ENCODE results near the gene SCN4B. TPM values are rescaled to one million over a fixed set of nuclear protein-coding genes. Genes with fewer than 3 reads are reported as not detected.

Gene SCN4B
- total RNA-seq, 4 donors from 2014 or later: 3.7 to 8.4 (median 4.4) TPM

DNA sequence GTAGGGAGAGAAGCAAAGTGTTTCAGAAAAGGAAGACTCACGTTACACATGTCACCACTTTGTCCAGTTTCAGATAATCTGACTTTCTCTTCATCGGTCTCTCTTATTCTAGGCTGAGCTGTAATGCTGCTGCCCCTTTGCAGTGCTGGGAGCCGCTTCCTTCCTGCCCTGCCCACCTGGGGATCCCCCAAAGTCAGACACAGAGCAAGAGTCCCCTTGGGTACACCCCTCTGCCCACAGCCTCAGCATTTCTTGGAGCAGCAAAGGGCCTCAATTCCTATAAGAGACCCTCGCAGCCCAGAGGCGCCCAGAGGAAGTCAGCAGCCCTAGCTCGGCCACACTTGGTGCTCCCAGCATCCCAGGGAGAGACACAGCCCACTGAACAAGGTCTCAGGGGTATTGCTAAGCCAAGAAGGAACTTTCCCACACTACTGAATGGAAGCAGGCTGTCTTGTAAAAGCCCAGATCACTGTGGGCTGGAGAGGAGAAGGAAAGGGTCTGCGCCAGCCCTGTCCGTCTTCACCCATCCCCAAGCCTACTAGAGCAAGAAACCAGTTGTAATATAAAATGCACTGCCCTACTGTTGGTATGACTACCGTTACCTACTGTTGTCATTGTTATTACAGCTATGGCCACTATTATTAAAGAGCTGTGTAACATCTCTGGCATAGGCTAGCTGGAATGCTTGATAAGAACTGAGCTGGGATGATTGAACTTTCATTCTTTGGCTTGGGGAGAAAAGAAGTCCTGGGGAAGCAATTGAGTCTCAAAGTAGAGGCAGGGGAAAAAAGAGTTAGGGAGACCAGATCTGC lies 34.6 kb downstream of the SCN4B start:
- Histone ChIP-seq H3K9me3 (no peaks in the 10 kb centered on the region), H3K4me3 (no peak overlapping the region), H3K27ac (replicated peaks in 1 of 4) (no peak overlapping the region), H3K4me1 (peaks cover 0 to 4% (median 0%) of the 10 kb centered on the region in 4 donors), H3K36me3 (no peaks in the 10 kb centered on the region), H3K27me3 (peaks cover 0 to 5% (median 0%) of the 10 kb centered on the region in 4 donors)
- 83% methylated on average over 9 of the region's 9 CpGs for WGBS
- no peak for DNase-seq (ENCODE audit: extremely low spot score)
- intact Hi-C loops (cut with DNase I): no loop called here
- TF ChIP-seq, protein P1, sequence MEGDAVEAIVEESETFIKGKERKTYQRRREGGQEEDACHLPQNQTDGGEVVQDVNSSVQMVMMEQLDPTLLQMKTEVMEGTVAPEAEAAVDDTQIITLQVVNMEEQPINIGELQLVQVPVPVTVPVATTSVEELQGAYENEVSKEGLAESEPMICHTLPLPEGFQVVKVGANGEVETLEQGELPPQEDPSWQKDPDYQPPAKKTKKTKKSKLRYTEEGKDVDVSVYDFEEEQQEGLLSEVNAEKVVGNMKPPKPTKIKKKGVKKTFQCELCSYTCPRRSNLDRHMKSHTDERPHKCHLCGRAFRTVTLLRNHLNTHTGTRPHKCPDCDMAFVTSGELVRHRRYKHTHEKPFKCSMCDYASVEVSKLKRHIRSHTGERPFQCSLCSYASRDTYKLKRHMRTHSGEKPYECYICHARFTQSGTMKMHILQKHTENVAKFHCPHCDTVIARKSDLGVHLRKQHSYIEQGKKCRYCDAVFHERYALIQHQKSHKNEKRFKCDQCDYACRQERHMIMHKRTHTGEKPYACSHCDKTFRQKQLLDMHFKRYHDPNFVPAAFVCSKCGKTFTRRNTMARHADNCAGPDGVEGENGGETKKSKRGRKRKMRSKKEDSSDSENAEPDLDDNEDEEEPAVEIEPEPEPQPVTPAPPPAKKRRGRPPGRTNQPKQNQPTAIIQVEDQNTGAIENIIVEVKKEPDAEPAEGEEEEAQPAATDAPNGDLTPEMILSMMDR (IDR thresholded peaks at IDR 0.05): no peak
- TF ChIP-seq EP300 (IDR thresholded peaks at IDR 0.05) (no peak), POLR2AphosphoS5 (IDR thresholded peaks at IDR 0.05) (no peak), POLR2A (IDR thresholded peaks at IDR 0.05; ENCODE audit: low read depth) (no peak)

DNA sequence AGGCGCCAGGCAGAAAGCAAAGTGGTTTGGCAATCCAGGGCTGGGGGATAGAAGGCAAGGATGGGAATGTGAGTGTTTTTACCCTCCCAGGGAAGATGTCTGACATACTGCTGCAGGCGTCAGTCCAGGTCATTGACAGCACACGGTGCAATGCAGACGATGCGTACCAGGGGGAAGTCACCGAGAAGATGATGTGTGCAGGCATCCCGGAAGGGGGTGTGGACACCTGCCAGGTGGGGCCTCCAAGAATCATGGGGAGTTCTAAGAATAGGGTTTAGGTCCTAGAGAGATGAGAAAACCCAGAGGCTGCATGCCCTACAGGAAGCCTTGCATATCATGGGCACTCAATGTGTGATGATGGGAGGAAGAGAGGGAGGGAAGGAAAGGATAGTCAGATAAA lies 37.6 kb downstream of the SCN4B start:
- Histone ChIP-seq H3K27ac (replicated peaks in 1 of 4) (no peak overlapping the region), H3K36me3 (no peaks in the 10 kb centered on the region), H3K9me3 (no peaks in the 10 kb centered on the region), H3K4me3 (no peak overlapping the region), H3K27me3 (peaks cover 0 to 11% (median 0%) of the 10 kb centered on the region in 4 donors), H3K4me1 (peaks cover 0 to 4% (median 2%) of the 10 kb centered on the region in 4 donors)
- 91% methylated on average over 7 of the region's 7 CpGs for WGBS
- intact Hi-C loops (cut with DNase I): no loop called here
- DNase-seq (ENCODE audit: extremely low spot score): no peak
- no peak for TF ChIP-seq EP300 (IDR thresholded peaks at IDR 0.05)
- TF ChIP-seq, protein P1 (IDR thresholded peaks at IDR 0.05): no peak
- TF ChIP-seq POLR2AphosphoS5 (IDR thresholded peaks at IDR 0.05): no peak

DNA sequence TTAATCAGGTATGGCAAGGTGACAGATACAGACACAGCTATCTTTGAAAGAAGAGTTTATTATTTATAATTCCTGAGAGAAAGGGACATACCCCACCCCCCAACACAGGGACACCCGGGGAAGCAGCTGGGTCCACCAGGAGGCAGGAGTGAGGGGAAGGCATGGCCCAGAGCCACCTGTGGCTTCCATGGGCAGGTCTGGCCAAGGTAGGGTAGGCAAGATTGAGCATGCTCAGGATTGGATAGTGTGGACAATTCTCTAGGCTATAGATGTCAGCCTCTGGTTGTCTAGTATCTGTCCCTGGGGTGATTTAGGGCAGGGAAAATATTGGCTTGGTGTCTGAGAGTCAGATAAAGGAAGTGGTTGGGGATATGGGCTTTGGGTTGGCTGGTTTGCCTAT lies 38.4 kb downstream of the SCN4B start:
- no peak overlapping the region for H3K4me3 ChIP-seq
- TF ChIP-seq EP300 (IDR thresholded peaks at IDR 0.05): no peak
- TF ChIP-seq POLR2AphosphoS5 (IDR thresholded peaks at IDR 0.05): no peak
- TF ChIP-seq, protein P1 (IDR thresholded peaks at IDR 0.05): no peak
- no peak for TF ChIP-seq POLR2A (IDR thresholded peaks at IDR 0.05; ENCODE audit: low read depth)
- 83% methylated on average over 1 of the region's 1 CpG for WGBS
- H3K36me3 ChIP-seq: no peaks in the 10 kb centered on the region
- H3K4me1 ChIP-seq: peaks cover 0 to 10% (median 4%) of the 10 kb centered on the region in 4 donors
- DNase-seq (ENCODE audit: extremely low spot score): no peak
- no peaks in the 10 kb centered on the region for H3K9me3 ChIP-seq
- peaks cover 0 to 11% (median 0%) of the 10 kb centered on the region in 4 donors for H3K27me3 ChIP-seq
- intact Hi-C loops (cut with DNase I): no loop called here
- H3K27ac ChIP-seq (replicated peaks in 1 of 4): no peak overlapping the region

DNA sequence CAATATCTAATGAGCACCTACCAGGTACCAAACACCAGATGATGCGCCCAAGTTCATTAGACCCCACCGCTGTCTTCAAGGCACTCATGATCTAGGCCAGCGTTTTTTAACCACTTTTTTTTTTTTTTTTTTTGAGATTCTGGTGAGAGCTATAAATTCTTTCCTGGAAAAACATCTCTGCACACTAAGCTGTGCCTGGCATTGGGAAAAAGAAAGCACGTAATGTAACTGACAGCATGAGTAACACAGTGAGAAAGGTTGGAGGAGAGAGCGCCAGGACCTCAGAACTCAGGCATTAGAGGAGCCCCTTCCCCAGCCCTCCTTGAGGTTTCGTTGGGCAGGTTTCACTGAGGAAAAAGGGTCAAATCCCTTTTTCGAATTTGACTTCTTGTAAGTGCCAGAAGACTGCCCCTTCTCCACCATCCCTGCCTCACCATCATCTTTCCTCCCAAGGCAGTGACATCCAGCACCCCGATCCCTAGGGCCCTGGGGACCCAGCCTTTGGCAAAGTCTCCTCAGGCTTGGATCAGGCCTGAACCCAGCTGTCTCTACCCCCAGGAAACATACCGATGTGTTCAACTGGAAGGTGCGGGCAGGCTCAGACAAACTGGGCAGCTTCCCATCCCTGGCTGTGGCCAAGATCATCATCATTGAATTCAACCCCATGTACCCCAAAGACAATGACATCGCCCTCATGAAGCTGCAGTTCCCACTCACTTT lies 39.8 kb downstream of the SCN4B start:
- DNase-seq (ENCODE audit: extremely low spot score): no peak

More for the DNA sequence above, 39.8 kb downstream of the SCN4B start:
- no peaks in the 10 kb centered on the region for H3K9me3 ChIP-seq
- TF ChIP-seq, protein P1 (IDR thresholded peaks at IDR 0.05): no peak
- TF ChIP-seq POLR2A (IDR thresholded peaks at IDR 0.05; ENCODE audit: low read depth) (no peak), EP300 (IDR thresholded peaks at IDR 0.05) (no peak), POLR2AphosphoS5 (IDR thresholded peaks at IDR 0.05) (no peak)
- no peak overlapping the region for H3K27ac ChIP-seq (replicated peaks in 1 of 4)
- H3K4me1 ChIP-seq: peaks cover 0 to 16% (median 4%) of the 10 kb centered on the region in 4 donors
- no peak overlapping the region for H3K4me3 ChIP-seq
- intact Hi-C loops (cut with DNase I): no loop called here
- 87% methylated on average over 10 of the region's 11 CpGs for WGBS
- H3K27me3 ChIP-seq: peaks cover 0 to 9% (median 0%) of the 10 kb centered on the region in 4 donors
- H3K36me3 ChIP-seq: no peaks in the 10 kb centered on the region

Data from esophagus muscularis mucosa (tissue), 4 donors.